NCI-H524 (cell line): ENCODE measurements around the gene CISTR.

Source experiments
- DNase-seq, 2 experiments: peaks; one replicate each; lab custom pipeline; 2025; lab: John Stamatoyannopoulos, UW

Gene CISTR

DNA sequence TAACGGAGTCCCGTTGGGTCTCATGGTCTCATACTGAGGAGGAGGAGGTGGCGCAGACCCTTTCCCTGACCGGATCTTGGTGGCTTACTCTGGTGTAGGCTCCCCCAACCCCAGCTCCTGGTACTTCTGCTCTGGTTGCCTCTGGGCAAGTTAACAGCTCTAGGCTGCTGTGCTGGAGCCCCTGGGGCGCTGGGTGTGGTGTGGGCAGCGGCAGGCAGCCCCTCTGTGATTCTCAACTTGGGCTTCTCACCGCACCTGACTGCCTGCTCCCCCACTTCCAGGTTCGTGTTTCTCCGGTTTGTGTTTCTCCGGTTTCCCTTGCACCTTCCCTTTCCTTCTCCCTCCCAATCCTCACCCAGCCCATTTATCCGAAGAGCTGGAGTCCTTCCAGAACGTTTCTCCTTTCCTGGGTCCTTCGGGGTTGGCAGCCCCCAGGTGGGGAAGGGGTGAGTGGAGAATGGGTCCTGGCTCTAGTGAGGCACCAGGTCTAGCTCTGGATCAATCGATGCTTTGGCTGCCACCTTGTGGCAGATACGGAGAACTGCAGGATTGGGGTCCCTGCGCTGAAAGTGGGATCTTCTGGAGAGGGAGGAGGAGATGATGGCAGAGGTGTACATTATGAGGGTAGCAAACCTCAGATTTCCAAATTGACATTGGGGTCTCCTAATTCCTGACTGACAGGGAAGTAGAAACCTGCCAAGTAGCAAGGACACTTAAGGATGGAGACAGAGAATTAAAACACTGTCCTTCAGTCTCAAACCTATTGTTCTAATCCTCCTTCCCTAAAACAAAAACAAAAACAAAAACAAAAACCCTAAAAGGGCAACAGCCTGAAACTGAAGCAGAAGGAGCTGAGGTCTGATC is 8.3 kb downstream of the CISTR start:
- DNase-seq = peak; percentile 55 to 75

DNA sequence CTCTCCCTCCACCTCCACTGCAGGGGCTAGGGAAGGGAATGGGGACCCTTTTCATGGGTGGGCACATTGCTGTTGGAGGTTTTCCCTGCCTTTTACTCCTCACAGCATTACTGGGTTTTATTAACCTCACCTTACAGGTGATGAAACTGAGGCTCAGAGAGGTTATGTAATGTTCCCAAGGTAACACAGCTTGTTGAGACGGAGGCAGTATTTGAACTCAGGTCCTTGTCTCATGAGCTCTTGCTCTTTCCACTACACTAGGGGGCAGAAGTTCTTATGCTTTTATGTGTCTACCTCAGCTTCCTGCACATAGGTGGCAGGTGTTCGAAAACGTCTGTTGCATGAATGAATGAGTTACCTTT is 11.7 kb downstream of the CISTR start:
- no peak for DNase-seq

DNA sequence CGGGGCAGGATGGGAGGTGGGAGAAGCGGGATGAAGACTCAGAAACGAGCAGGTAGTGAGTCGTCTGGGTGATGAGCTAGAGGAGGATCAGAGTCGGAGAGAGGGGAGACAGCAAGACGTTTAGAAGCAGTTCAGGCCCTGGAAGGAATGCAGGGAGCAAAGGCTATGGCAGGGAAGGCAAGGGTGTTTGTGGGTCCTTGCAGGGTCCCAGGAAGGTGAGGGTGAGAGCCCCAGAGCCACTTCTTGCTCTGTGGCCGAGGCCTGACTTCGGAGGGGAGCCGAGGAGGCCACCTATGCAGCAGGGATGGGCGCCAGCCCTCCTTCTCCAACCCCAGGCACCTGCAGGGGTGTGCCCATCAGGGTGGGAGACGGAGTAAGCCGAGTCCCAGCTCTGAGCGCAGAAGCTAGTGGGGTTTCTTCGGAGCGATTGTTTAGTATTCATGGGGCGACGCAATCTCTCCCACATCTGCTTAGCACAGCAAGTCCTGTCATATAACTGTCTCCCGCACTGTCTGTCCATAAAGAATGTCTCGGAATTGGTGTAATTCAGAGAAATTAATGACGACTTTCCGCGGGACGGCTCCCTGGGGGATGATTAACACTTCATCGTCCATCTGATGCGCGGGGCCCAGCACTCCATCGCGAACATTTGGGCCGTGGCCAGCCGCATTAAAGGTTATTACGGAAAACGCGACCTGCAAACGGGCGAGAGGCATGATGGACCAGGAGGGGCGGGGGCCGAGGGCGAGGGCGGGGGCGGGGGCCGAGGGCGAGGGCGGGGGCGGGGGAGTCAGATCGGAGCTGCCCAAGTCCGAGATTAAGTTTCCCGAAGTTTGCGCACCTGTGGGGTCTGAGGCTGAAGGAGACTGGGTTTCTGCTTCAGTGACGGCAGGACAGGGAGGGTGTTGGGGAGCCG is 12.3 kb downstream of the CISTR start:
- peak in 1 of 2 experiments; percentile 15 for DNase-seq

DNA sequence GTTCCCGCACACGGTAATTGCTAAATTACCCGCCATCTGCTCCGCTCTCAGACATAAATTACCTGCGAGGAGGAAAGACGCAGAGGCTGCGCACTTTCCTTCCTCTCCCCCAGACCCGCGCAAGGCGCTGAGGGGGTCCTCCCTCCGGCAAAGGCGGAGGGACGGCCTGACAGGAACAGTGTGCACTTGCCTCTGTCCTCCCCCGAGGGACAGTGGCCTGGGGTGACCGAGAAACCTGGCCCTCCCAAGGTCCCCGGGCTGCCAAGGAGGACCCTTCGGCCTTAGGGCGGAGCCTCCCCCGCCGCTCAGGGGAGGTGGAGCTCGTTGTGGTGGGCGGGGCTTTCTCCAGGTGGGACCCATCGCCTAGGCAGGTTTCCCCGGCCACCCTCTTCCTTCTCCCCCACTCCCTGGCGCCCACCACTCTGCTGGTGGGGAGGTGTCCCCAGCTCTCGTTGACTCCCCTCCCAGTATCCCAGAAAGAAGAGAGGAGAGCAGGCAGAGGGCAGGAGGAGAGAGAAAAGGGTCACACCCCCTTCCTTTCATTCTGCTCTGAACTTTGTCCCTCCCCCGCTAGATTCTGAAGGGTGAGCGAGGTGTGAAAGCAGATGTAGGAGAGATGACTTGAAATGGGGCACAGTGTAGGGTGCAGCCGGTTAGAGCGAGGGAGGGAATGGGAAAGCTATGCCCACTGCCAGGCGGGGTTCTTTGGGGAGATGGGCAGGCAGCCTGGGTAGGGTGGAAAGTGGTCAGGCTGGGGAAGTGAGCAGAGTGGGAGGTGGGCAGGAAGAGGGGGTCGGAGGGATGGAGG is 13.2 kb downstream of the CISTR start:
- DNase-seq = peak; percentile 21 to 53

DNA sequence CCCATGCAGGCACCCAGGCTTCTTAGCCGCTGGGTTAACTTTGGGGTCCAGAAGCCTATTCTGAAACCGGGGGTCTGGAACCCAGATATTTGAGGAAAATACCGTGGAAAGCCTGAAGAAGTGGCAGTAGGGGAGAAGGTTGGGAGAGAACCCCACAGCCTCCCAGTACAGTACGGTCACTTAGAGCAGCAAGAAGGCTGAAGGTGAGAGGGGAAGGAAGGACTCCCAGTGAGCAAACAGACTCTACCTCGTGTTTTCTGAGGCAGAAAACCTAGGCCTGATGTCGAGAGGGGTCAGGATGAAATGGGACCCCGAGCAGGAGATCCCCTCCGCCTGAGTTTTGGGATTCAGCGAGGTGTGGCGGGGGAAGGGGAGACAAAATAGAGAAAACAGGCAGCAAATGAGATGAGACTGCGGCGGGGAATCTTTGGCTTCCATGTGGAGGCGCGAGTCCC is 13.8 kb downstream of the CISTR start:
- no peak for DNase-seq

DNA sequence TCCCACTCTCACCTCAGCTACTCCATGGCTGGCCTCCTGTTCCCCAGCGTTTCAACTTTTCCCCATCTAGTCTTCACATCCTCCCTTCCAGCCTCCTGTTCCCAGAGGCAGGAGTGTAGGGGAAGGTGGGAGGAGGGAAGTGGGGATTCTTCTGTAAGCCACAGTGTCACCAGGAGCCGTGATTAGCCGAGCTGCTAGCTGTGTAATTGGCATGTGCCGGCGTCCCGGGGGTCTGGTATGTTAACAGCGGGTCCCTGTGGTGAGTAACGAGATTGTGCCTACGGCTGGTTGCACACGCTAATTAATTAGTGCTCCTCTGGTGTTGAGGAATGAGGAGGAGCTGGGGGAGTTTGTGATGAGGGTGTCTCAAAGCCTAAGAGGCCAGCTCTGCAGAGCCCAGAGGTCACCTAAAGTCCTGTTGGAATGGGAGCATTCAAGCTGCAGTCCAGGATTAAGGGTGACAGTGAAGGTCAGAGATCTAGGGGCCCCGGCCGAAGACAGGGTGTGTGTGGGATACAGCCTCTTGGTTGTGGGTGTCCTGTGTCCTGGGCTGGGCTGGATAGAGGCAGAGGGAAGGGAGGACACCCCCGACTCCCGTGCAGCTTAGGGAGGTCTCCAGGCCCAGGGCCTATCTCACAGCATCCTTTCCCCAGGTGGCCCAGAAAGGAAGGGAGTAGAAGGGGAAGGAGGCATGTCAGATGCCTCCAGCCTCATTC is 14.5 kb downstream of the CISTR start:
- DNase-seq = no peak

DNA sequence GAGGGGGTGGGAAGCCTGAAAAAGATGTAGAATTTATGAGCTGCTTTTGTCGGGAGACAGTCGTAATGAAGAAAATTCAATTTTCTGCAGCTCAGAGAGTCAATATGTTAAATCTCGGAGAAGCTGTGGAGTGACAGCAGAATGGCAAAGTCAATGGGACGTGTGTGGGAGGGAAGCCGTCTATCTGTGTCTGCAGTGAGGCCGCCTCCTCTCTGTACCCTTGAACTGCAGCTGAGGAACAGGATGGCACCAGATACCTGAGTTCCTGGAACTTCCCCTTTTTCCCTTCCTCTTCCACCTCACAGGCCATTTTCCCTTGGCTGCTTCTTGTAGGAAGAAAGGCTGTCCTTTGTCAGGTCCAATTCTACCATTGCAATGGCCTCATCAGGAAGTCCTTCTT is 15.2 kb downstream of the CISTR start:
- DNase-seq = no peak

DNA sequence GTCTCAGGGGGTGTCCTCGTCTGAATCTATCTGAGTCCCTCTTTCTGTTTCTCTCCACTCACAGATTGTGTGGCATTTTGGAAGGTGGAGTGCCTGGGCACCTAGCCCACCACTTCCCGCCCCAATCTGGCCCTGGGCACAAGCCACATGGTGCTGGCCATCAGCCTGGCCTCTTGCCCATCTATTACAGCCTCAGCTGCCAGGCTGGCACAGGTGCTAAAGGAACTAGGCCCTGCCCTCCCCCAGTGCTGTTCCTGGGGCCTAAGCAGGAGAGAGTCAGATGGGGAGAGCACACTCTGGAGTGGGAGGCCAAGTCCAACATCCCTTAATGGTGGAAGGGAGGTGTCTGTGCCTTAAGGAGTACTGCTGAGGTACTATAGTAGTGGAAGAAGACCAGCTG is 16.2 kb downstream of the CISTR start:
- DNase-seq = no peak

DNA sequence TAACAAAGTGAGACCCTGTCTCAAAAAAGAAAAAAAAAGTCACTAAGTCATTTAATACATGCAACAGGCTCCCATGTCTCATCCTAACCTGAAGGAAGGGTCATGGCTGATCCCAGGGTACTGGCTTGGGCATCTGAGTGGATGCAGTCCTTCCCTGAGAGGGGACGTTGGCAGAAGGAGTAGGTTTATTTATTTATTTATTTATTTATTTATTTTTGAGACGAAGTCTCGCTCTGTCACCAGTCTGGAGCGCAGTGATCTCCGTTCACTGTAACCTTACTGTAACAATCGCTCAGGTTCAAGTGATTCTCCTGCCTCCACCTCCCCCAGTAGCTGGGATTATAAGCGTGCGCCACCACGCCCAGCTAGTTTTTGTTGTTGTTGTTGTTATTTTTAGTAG is 17.4 kb downstream of the CISTR start:
- DNase-seq = no peak

DNA sequence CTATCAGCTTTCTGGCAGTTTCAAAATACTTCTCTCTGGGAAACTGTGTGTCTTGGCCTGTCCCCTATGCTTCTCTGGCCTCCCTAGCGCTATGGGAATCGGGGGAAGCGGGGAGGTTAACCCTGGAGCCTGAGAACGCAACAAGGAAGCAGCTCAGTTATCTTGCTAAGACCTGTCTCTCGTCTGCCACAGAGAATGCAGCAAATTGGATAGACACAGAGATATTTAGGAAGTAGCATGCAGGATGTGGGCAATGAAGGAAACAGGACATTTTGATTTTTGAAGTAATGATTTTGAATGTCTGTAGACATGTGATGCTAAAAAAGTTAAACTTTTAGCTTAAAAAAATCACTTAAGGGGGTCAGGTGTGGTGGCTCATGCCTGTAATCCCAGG is 18.0 kb downstream of the CISTR start:
- no peak for DNase-seq

DNA sequence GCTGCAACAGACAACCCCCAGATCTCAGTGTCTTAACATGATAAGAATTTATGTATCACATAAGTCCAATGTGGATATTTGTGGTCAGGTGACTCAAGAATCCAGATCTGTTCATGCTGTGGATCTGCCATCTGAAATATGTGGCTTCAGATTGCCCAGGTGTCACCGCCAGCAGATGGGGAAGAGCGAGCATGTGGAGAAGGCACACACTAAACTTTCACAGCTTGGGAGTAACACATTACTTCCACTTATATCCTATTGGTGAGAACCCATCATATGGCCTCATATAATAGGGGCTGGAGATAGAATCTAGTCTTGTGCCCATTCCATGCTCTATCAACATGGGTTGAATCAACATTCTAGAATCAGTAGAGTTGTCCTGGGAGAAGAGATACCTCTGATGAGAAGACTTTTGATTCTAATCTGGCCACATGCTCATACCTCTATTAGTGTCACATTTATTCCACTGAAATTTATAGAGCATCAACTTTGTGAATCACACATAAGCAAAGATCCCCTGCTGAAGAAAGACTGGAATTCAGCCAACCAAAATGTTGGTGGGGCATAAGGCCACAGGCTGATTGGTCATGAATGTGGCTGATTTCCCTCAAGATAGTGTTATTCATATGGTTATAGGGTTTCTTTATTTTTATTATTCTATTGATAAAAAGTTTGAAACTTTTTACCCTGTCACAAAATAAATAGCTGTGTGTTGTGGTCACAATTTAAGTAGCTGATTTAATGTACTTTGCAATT is 18.6 kb downstream of the CISTR start:
- no peak for DNase-seq

DNA sequence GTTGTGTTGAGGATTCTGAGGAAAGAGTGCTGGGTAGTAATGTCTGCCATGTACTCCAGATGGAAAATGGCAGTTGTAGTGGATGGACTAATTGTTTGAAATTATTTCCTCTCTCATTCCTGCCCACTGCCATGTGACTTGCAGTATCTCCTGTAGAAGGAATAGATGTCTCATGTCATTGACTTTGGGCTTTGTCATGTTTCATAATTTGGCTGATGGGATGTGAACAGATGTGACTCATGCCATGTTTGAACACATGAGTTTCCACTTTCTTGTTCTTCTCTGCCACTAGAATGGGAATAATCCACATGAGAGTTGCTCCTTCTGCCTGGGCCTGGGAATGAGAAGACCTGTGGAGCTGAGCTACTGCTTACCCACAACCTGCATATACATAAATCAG is 22.1 kb downstream of the CISTR start:
- DNase-seq = no peak

DNA sequence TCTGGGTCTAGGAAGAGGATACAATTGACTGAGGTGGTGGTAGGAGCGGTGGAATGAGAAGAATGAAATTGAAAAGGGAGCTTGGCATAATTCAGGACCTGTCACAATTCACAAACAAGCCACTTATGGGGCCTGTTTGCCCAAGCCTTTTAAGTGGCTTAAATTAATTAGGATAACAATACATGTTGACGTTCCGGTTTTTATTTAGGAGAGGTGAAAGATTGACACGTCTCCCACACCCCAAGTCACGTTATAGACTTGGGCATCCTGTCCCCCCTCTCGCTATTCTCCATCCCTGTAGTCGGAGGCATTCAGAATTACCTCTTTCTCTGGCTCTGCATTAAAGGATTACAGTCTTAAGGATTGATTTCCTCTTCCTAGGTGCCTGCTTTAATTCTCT is 23.6 kb downstream of the CISTR start:
- DNase-seq = no peak

DNA sequence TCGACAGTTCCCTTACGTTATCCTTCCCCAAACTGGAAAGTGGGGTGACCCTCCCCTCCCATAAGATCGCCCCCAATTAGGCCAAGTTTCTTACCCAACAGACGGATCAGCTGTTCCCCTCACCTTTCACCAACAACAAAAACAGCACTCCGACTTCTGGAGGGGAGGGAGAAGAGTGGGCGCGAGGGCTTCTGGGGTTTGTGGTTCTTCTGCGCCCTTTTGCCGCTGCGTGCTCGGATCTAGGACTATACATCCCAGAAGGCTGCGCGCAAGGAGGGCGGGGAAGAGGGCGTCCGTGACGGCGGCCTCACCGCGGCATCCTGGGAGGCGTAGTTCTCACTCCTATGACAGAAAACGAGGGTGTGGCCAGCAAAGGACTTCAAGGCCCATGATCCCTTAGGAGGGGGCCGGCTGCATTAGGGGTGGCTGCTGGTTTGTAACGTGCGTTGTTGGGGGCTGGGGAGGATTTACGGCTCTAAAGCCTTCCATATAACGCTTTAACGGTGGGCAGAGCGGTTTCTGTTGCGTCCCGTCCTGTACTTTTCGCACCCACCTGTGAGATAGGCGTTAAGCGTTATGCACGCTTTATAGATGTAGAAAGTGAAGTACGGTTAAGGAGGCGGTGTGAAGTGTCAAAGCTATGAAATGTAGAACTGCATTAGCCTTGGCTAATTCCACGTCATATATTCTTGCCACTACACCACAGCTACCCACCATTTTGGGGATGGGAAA is 24.3 kb downstream of the CISTR start, which contains the start of gene CALCOCO1:
TSS of gene CALCOCO1 (minus strand) at position 143 of the 732 bp plus-strand sequence. CDS start 2,210 bp downstream, outside the sequence.
- peak; percentile 97 to 98 for DNase-seq

DNA sequence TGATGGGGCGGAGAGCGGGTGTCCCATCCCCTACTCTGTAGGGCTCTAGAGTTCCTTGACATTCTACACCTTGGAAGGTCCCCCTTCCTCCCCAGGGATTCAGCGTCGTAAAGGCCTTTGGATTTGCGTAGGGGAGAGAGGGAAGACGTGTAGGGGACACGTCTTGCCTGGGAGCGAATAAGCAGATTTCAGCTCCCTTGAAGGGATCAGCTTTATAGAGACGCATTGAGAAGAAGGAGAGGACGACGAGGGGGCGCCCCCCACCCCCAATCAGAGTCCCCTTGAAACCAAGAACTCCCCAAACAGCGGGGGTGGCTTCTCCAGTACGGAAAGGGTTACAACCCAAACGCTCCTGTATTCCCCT is 24.9 kb downstream of the CISTR start:
- no peak for DNase-seq

DNA sequence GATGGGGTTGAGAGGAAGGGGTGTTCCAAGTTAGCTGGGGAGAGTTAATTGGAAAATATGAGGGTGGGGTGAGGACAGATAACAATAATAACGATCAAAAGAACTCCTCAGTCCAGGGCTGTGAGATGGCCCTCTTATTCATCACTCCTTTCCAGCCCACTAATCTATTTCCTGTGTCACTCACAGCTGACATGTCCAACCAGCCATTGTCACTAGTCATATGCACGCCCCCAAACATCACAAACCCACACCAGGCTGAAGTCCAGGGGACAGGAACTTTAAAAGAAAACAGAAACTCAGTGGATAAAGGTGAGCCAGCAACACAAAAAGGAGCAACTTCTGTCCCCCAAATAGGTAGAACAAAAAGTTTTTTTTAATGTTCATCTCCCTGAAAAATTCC is 25.4 kb downstream of the CISTR start:
- no peak for DNase-seq

DNA sequence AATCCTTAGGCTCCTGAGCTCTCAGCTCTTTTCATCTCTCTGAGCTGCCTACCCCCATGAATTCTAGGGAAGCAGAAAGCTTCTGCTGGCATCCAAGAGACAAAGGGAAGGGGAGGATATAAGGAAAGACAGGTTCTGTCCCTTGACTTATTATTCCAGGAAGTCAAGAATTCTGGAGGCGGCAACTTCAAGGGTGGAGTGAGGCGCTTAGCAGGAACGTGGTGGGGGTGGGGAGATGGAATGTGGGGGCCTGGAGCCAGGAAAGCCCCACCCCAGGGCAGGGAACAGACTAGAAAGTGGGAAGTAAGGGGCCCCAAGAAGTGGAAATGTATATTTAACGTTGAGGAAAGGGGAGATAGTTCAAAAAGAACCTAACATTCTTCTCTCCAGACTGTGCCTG is 26.0 kb downstream of the CISTR start:
- DNase-seq = no peak

DNA sequence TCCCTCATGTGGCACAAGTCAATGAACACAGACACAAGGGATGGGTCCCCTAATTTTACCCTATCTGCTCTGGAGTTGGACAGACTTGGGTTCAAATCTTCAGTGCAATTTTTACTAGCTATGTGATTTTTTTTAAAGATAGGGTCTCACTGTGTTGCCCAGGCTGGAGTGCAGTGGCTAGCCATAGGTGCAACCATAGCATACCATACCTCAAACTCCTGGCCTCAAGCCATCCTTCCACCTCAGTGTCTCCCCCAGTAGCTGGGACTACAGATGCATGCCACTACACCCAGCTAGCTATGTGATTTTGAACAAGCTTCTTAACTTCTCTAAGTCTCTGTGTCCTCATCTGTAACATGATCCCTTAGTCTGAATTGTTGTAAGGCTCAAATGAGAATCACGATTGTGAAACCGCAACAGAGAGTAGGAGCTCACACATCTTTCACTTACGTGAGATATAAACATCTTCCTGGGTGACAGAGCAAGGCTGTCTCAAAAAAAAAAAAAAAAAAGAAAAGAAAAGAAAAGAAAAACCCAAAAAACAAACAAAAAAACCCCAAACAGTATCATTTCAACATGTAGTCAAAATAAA is 29.2 kb downstream of the CISTR start:
- no peak for DNase-seq

DNA sequence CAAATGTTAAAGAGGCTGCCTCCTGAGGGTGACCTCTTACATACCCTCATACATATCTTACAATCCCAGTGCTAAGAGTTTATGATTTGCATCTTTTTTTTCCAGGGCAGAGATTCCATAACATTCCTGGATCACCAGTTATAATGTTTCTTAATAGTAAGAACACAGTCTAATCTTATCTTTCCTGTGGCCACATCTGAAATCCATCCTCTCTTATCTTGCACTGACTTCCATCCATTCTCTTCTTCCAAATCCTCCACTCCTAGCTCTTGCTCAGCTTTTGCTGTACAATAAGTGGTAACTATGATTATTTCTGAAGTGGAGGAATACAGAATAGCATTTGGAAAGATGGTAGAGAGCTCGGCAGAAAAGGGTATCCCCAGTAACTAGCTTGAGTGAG is 30.8 kb downstream of the CISTR start:
- DNase-seq = no peak

DNA sequence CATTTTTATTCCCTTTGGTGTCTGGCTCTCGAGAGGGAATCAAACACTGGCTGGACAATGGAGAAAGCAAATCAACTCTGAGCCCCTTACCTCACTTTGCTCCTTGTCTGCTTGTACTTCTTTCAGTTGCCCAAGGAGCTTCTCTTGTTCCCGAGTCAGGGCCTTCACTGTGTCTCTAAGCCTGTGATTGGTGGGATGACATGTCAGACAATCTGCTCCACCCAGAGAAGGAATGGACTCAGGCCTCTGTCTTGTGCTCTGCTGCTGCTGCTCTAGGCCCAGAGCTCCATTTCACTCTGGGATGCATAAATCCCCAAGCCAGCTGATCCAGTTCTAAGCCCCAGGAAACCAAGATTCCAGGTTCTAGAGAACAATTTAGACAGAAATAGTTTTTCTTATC is 32.1 kb downstream of the CISTR start:
- no peak for DNase-seq
